ENCODE measurements around the gene AGER.

DNA sequence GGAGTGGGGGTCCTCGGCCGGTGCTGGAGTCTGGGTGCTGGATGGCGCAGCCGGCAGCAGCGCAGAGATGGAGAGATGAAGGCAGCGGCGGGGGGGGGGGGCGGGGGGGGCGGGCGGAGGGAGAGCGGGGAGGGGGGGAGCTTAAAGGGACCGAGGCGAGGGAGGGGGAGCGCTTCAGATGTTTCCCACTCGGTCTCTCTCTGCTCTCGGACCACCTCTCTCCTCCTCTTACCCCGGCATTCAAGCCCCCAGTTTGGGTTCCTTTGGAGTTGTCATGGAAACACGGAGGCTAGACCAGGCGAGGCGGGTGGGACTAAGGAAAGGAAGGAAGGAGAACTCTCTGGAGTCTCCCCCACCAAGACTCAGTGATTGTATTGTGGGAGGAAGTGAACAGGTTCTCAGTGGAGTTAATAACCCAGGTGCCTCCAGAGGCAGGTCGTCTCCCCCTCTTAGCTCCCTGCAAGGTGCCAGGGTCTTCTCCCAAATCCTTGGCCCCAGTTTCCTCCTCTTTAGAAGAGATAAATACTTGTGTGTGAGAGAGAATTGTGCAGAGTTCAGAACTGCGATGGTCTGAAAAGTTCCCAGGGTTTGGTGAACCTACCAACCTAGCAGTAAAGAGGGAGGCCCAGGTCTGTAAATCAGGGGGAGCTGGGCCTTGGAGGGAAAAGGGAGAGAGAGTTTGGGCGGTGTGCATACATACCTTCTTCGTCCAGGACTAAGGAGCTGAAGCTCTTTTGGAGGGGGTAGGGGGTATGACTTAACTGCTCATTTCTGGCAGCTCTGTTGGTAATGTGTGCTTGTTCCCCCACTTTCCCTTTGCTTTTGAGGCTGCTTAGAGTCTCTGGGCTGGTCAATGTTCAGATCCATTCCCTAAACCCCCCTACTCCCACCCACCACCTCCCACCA is 31.9 kb downstream of the AGER start, which contains the start of gene PRRT1:
- TF ChIP-seq FOXA1 (IDR thresholded peaks at IDR 0.05) (no peak), SUZ12 (IDR thresholded peaks at IDR 0.05) (no peak), SP1 (IDR thresholded peaks at IDR 0.05) (no peak)
